ENCODE results near the gene ARHGAP42. TPM values are rescaled to one million over a fixed set of nuclear protein-coding genes. Genes with fewer than 3 reads are reported as not detected.

The ARHGAP42 gene
- total RNA-seq, 1 experiment from 2014 or later: 8.0 TPM

- H3K27ac ChIP-seq (ENCODE audit: low read depth, low read length, poor library complexity, severe bottlenecking): no peak overlapping the region
- intact Hi-C loops (cut with micrococcal nuclease; ENCODE audit: unreplicated experiment): no loop called here
- H3K4me3 ChIP-seq (ENCODE audit: low read depth, low read length, poor library complexity, severe bottlenecking): no peak overlapping the region
- POLR2A ChIA-PET (ENCODE audit: low non-redundant PET): no interaction called here
- no peaks in the 10 kb centered on the region for H3K36me3 ChIP-seq (ENCODE audit: insufficient read depth, low read length, poor library complexity, severe bottlenecking)
- BruUV-seq (replicated peaks): no TSS peak
- DNase-seq (ENCODE audit: low spot score): no peak
- H3K9me3 ChIP-seq (ENCODE audit: low read depth, low read length, poor library complexity, severe bottlenecking): no peaks in the 10 kb centered on the region
- TF ChIP-seq CTCF (conservative IDR thresholded peaks at IDR 0.05; ENCODE audit: low read depth, low read length): no peak
- no peak for TF ChIP-seq EZH2 (IDR thresholded peaks at IDR 0.05; ENCODE audit: borderline replicate concordance, low read depth, low read length, poor library complexity, severe bottlenecking)
- H3K4me1 ChIP-seq (ENCODE audit: insufficient read depth, low read length, poor library complexity, severe bottlenecking): no peaks in the 10 kb centered on the region
- CTCF ChIA-PET: no interaction called here
- H3K27me3 ChIP-seq (replicated peaks; ENCODE audit: insufficient read depth, low read depth, low read length, poor library complexity): no peaks in the 10 kb centered on the region
These were observed 341.6 kb downstream of the ARHGAP42 start for GRCh38 chr11:101028644-101029043.

- intact Hi-C loops (cut with micrococcal nuclease; ENCODE audit: unreplicated experiment): no loop called here
- Histone ChIP-seq H3K27ac (ENCODE audit: low read depth, low read length, poor library complexity, severe bottlenecking) (no peak overlapping the region), H3K27me3 (replicated peaks; ENCODE audit: insufficient read depth, low read depth, low read length, poor library complexity) (no peaks in the 10 kb centered on the region), H3K4me3 (ENCODE audit: low read depth, low read length, poor library complexity, severe bottlenecking) (no peak overlapping the region), H3K36me3 (ENCODE audit: insufficient read depth, low read length, poor library complexity, severe bottlenecking) (no peaks in the 10 kb centered on the region), H3K4me1 (ENCODE audit: insufficient read depth, low read length, poor library complexity, severe bottlenecking) (no peaks in the 10 kb centered on the region), H3K9me3 (ENCODE audit: low read depth, low read length, poor library complexity, severe bottlenecking) (no peaks in the 10 kb centered on the region)
- TF ChIP-seq CTCF (conservative IDR thresholded peaks at IDR 0.05; ENCODE audit: low read depth, low read length): no peak
- no peak for TF ChIP-seq EZH2 (IDR thresholded peaks at IDR 0.05; ENCODE audit: borderline replicate concordance, low read depth, low read length, poor library complexity, severe bottlenecking)
- POLR2A ChIA-PET (ENCODE audit: low non-redundant PET): no interaction called here
- CTCF ChIA-PET: no interaction called here
- BruUV-seq (replicated peaks): no TSS peak
- no peak for DNase-seq (ENCODE audit: low spot score)
These were observed 342.9 kb downstream of the ARHGAP42 start for GRCh38 chr11:101030015-101030414.

- H3K27me3 ChIP-seq (replicated peaks; ENCODE audit: insufficient read depth, low read depth, low read length, poor library complexity): no peaks in the 10 kb centered on the region
- H3K36me3 ChIP-seq (ENCODE audit: insufficient read depth, low read length, poor library complexity, severe bottlenecking): no peaks in the 10 kb centered on the region
- intact Hi-C loops (cut with micrococcal nuclease; ENCODE audit: unreplicated experiment): no loop called here
- TF ChIP-seq CTCF (conservative IDR thresholded peaks at IDR 0.05; ENCODE audit: low read depth, low read length) (no peak), EZH2 (IDR thresholded peaks at IDR 0.05; ENCODE audit: borderline replicate concordance, low read depth, low read length, poor library complexity, severe bottlenecking) (no peak)
- BruUV-seq (replicated peaks): no TSS peak
- ChIA-PET POLR2A (ENCODE audit: low non-redundant PET) (no interaction called here), CTCF (no interaction called here)
- H3K27ac ChIP-seq (ENCODE audit: low read depth, low read length, poor library complexity, severe bottlenecking): no peak overlapping the region
- no peaks in the 10 kb centered on the region for H3K9me3 ChIP-seq (ENCODE audit: low read depth, low read length, poor library complexity, severe bottlenecking)
- DNase-seq (ENCODE audit: low spot score): no peak
- H3K4me3 ChIP-seq (ENCODE audit: low read depth, low read length, poor library complexity, severe bottlenecking): no peak overlapping the region
- H3K4me1 ChIP-seq (ENCODE audit: insufficient read depth, low read length, poor library complexity, severe bottlenecking): no peaks in the 10 kb centered on the region
These were observed 343.6 kb downstream of the ARHGAP42 start for GRCh38 chr11:101030692-101031091.

Measured in A673 (cell line).